ENCODE measurements around the gene PLPP3. TPM values are rescaled to one million over a fixed set of nuclear protein-coding genes. Genes with fewer than 3 reads are reported as not detected.

PLPP3 gene
- total and polyA plus RNA-seq, 9 of the 15 experiments (the other 6 are each of a cell fraction or from before 2014, with no cell fraction given): 0.07 to 0.54 (median 0.20) TPM

DNA sequence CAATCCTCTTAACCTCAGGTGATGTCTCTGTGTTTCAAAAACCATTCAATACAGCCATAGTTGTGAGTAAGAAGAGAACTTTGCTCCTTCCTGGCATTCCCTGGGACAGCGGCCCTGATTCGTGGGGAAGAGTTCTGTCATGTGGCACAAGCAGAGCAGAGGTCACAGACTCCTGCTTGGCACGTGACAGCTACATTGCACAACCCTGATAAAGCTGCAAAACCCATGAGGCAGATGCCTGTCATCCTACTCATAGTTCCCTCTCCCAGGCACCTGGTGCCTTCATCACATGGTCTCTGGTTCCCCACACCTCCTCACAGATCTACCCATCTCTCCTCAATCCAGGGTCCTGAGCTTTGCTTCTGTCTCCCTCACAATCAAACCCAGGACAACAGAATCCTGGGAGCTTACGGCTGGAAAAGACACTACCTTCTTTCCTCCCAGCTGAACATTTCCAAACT, 70.8 kb downstream of the PLPP3 start (continued):
- TF ChIP-seq, protein P1, sequence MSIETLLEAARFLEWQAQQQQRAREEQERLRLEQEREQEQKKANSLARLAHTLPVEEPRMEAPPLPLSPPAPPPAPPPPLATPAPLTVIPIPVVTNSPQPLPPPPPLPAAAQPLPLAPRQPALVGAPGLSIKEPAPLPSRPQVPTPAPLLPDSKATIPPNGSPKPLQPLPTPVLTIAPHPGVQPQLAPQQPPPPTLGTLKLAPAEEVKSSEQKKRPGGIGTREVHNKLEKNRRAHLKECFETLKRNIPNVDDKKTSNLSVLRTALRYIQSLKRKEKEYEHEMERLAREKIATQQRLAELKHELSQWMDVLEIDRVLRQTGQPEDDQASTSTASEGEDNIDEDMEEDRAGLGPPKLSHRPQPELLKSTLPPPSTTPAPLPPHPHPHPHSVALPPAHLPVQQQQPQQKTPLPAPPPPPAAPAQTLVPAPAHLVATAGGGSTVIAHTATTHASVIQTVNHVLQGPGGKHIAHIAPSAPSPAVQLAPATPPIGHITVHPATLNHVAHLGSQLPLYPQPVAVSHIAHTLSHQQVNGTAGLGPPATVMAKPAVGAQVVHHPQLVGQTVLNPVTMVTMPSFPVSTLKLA (conservative IDR thresholded peaks at IDR 0.05): no peak
- no peak for TF ChIP-seq SREBF2 (CRISPR knock-in tag; IDR thresholded peaks at IDR 0.05)
- TF ChIP-seq, protein P2, sequence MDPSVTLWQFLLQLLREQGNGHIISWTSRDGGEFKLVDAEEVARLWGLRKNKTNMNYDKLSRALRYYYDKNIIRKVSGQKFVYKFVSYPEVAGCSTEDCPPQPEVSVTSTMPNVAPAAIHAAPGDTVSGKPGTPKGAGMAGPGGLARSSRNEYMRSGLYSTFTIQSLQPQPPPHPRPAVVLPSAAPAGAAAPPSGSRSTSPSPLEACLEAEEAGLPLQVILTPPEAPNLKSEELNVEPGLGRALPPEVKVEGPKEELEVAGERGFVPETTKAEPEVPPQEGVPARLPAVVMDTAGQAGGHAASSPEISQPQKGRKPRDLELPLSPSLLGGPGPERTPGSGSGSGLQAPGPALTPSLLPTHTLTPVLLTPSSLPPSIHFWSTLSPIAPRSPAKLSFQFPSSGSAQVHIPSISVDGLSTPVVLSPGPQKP (CRISPR knock-in tag; IDR thresholded peaks at IDR 0.05): no peak
- no peak for TF ChIP-seq SP1 (CRISPR knock-in tag; IDR thresholded peaks at IDR 0.05)
- TF ChIP-seq RAD51 (IDR thresholded peaks at IDR 0.05; ENCODE audit: borderline replicate concordance, low read depth): peak; percentile 56; the same call in 1 of the 2 replicates
- TF ChIP-seq RBM39 (optimal IDR thresholded peaks at IDR 0.05; ENCODE audit: low read depth, low read length): no peak
- TF ChIP-seq, protein P3, sequence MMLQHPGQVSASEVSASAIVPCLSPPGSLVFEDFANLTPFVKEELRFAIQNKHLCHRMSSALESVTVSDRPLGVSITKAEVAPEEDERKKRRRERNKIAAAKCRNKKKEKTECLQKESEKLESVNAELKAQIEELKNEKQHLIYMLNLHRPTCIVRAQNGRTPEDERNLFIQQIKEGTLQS (IDR thresholded peaks at IDR 0.05): peak; percentile 10; the same call in 1 of the 2 replicates
- TF ChIP-seq, protein P3 (CRISPR knock-in tag; conservative IDR thresholded peaks at IDR 0.05): no peak
- TF ChIP-seq CBFA2T2 (conservative IDR thresholded peaks at IDR 0.05): peak; percentile 45; the same call in 1 of the 2 replicates
- TF ChIP-seq YY1 (IDR thresholded peaks at IDR 0.05; ENCODE audit: borderline replicate concordance in 1 of 3, control insufficient read depth in 1 of 3, extremely low read depth in 1 of 3, insufficient read depth in 3 of 3, insufficient read length in 1 of 3, insufficient replicate concordance in 2 of 3, low read depth in 1 of 3, low read length in 2 of 3): no peak
- TF ChIP-seq SOX6 (IDR thresholded peaks at IDR 0.05): no peak
- TF ChIP-seq, protein P4, sequence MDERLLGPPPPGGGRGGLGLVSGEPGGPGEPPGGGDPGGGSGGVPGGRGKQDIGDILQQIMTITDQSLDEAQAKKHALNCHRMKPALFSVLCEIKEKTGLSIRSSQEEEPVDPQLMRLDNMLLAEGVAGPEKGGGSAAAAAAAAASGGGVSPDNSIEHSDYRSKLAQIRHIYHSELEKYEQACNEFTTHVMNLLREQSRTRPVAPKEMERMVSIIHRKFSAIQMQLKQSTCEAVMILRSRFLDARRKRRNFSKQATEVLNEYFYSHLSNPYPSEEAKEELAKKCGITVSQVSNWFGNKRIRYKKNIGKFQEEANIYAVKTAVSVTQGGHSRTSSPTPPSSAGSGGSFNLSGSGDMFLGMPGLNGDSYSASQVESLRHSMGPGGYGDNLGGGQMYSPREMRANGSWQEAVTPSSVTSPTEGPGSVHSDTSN (CRISPR knock-in tag; IDR thresholded peaks at IDR 0.05; ENCODE audit: low read depth): no peak
- TF ChIP-seq, protein P4 (tag; conservative IDR thresholded peaks at IDR 0.05; ENCODE audit: low read depth): no peak
- TF ChIP-seq ZNF785 (CRISPR knock-in tag; IDR thresholded peaks at IDR 0.05): no peak
- no peak for TF ChIP-seq FOXA1 (IDR thresholded peaks at IDR 0.05; ENCODE audit: borderline replicate concordance)
- TF ChIP-seq JUND (IDR thresholded peaks at IDR 0.05; ENCODE audit: borderline replicate concordance, low read depth, low read length): 0 out of 2 replicates have a peak, but pooled peaks have one; percentile 6
- no peak for TF ChIP-seq JUND (tag; IDR thresholded peaks at IDR 0.05; ENCODE audit: borderline replicate concordance, low read depth, low read length)
- no peak for TF ChIP-seq ZBTB8A (IDR thresholded peaks at IDR 0.05; ENCODE audit: partially characterized antibody)
- TF ChIP-seq CBFA2T3 (IDR thresholded peaks at IDR 0.05): peak; percentile 43
- TF ChIP-seq, protein P5, sequence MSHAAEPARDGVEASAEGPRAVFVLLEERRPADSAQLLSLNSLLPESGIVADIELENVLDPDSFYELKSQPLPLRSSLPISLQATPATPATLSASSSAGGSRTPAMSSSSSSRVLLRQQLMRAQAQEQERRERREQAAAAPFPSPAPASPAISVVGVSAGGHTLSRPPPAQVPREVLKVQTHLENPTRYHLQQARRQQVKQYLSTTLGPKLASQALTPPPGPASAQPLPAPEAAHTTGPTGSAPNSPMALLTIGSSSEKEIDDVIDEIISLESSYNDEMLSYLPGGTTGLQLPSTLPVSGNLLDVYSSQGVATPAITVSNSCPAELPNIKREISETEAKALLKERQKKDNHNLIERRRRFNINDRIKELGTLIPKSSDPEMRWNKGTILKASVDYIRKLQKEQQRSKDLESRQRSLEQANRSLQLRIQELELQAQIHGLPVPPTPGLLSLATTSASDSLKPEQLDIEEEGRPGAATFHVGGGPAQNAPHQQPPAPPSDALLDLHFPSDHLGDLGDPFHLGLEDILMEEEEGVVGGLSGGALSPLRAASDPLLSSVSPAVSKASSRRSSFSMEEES (CRISPR knock-in tag; IDR thresholded peaks at IDR 0.05): peak; percentile 27; the same call in 1 of the 2 replicates
- TF ChIP-seq ZNF24 (IDR thresholded peaks at IDR 0.05): no peak
